HCT116 (cell line): ENCODE data around the gene CYBRD1. TPM values are rescaled to one million over a fixed set of nuclear protein-coding genes. Genes with fewer than 3 reads are reported as not detected.

Source experiments
- ATAC-seq: fragments of 200-7000 bp; cut with Tn5 transposase; 2 replicates; pipeline ENCODE4 v1.9.1; 2020; ENCODE audit warnings: mild to moderate bottlenecking, moderate library complexity
- BruUV-seq: library from RNA; stranded (reverse); fragments of 400-500 nt; replicated peaks from 2 replicates; lab custom pipeline; 2021; lab: Mats Ljungman, UMichigan
- CTCF ChIA-PET: fragments of 300-600 bp; sonication (Branson Sonifier 250); formaldehyde crosslinking; loops from one replicate; lab custom pipeline; 2021; ENCODE audit warnings: antibody characterized with exemption; lab: Charles Lee
- POLR2A ChIA-PET: fragments of 300-600, 350-600 bp; sonication (Branson Sonifier 250); formaldehyde crosslinking; loops from one replicate; lab custom pipeline; 2021; ENCODE audit warnings: antibody characterized with exemption; lab: Charles Lee
- RAD21 ChIA-PET, 2 experiments: fragments of 300-600 bp; sonication (Branson Sonifier 250); formaldehyde crosslinking; loops; one replicate each; lab custom pipeline; 2023; ENCODE audit warnings: low total read pairs in 2 of 2; ENCODE audit not compliant: uncharacterized antibody in 2 of 2, unreplicated experiment in 2 of 2, low non-redundant PET in 1 of 2; lab: Charles Lee
- DNase-seq: peaks from one replicate; pipeline ENCODE4 v3.0.0-alpha.2; 2010; ENCODE audit warnings: low read depth, low spot score
- H2AFZ ChIP-seq: fragments of 200-600 bp; shearing (Covaris generic), sonication (generic); 2 replicates; pipeline ENCODE4 v1.6.1; 2017; ENCODE audit warnings: low read depth, mixed run types, mixed read lengths, antibody characterized with exemption, low read length; ENCODE audit not compliant: poor library complexity, severe bottlenecking
- H3K27ac ChIP-seq: 2 replicates; pipeline ENCODE4 v1.5.1; 2012; ENCODE audit warnings: low read depth, low read length
- H3K27me3 ChIP-seq: fragments of 200-600 bp; sonication (generic); 2 replicates; pipeline ENCODE4 v1.6.1; 2016; ENCODE audit warnings: mixed run types, low read length, mixed read lengths; ENCODE audit not compliant: insufficient read depth
- H3K36me3 ChIP-seq, 2 experiments: fragments of 200-500 bp in 1 of 2; fragments of 200-600 bp in 1 of 2; sonication (Bioruptor generic) in 1 of 2; sonication (generic) in 1 of 2; 2 replicates each; pipeline versions ENCODE4 v1.5.1 to v1.6.1; 2014 to 2016; ENCODE audit warnings: low read length in 2 of 2, inconsistent platforms in 1 of 2, mixed read lengths in 1 of 2, mixed run types in 1 of 2; ENCODE audit not compliant: insufficient read depth in 2 of 2, control insufficient read depth in 1 of 2
- H3K4me1 ChIP-seq, 2 experiments: fragments of 200-600 bp in 1 of 2; sonication (generic) in 1 of 2; 2 replicates each; pipeline versions ENCODE4 v1.5.1 to v1.6.1; 2012 to 2017; ENCODE audit warnings: low read length in 2 of 2, inconsistent platforms in 1 of 2, mild to moderate bottlenecking in 1 of 2, mixed read lengths in 1 of 2, mixed run types in 1 of 2, moderate library complexity in 1 of 2; ENCODE audit not compliant: insufficient read depth in 2 of 2, control insufficient read depth in 1 of 2
- H3K4me2 ChIP-seq: fragments of 200-600 bp; sonication (generic); 2 replicates; pipeline ENCODE4 v1.6.1; 2017; ENCODE audit warnings: mixed run types, low read length, mixed read lengths
- H3K4me3 ChIP-seq, 2 experiments: fragments of 200-600 bp in 1 of 2; sonication (generic) in 1 of 2; replicated peaks in 1 of 2; 2 replicates each; pipeline ENCODE4 v1.5.1; 2011 to 2016; ENCODE audit warnings: low read length in 2 of 2, control low read depth in 1 of 2, low read depth in 1 of 2, mild to moderate bottlenecking in 1 of 2, mixed read lengths in 1 of 2, mixed run types in 1 of 2
- H3K79me2 ChIP-seq: fragments of 200-600 bp; sonication (generic); 2 replicates; pipeline ENCODE4 v1.6.1; 2017; ENCODE audit warnings: mild to moderate bottlenecking, mixed run types, low read length, moderate library complexity, mixed read lengths; ENCODE audit not compliant: insufficient read depth
- H3K9ac ChIP-seq: fragments of 200-600 bp; sonication (generic); 2 replicates; pipeline ENCODE4 v1.6.1; 2016; ENCODE audit warnings: low read length, mixed read lengths
- H3K9me2 ChIP-seq: fragments of 200-600 bp; sonication (generic), shearing (Covaris generic); 2 replicates; pipeline ENCODE4 v1.6.1; 2017; ENCODE audit warnings: mixed run types, mild to moderate bottlenecking, moderate library complexity; ENCODE audit not compliant: insufficient read depth
- H3K9me3 ChIP-seq, 2 experiments: fragments of 200-500 bp in 1 of 2; fragments of 200-600 bp in 1 of 2; sonication (Bioruptor generic) in 1 of 2; sonication (generic) in 1 of 2; 2 replicates each; pipeline ENCODE4 v1.6.1; 2014 to 2017; ENCODE audit warnings: low read length in 2 of 2, mixed read lengths in 2 of 2, inconsistent platforms in 1 of 2, low read depth in 1 of 2, mild to moderate bottlenecking in 1 of 2, mixed run types in 1 of 2, moderate library complexity in 1 of 2; ENCODE audit not compliant: control insufficient read depth in 1 of 2, insufficient read depth in 1 of 2
- H4K20me1 ChIP-seq: fragments of 200-600 bp; sonication (generic), shearing (Covaris generic); 2 replicates; pipeline ENCODE4 v1.6.1; 2017; ENCODE audit warnings: mixed run types, mild to moderate bottlenecking, moderate library complexity; ENCODE audit not compliant: insufficient read depth
- ATF3 ChIP-seq: IDR thresholded peaks from 2 replicates; pipeline ENCODE4 v1.6.1; 2012
- CBX3 ChIP-seq: IDR thresholded peaks from 2 replicates; pipeline ENCODE4 v1.6.1; 2012; ENCODE audit warnings: low read depth
- EGR1 ChIP-seq: IDR thresholded peaks from 2 replicates; pipeline ENCODE4 v1.6.1; 2012; ENCODE audit warnings: low read depth
- ELF1 ChIP-seq: IDR thresholded peaks from 2 replicates; pipeline ENCODE4 v1.6.1; 2012; ENCODE audit warnings: low read depth, borderline replicate concordance
- EZH2 ChIP-seq: fragments of 200-600 bp; sonication (generic); IDR thresholded peaks from 2 replicates; pipeline ENCODE4 v1.6.1; 2017; ENCODE audit warnings: antibody characterized with exemption, mixed run types
- EZH2phosphoT487 ChIP-seq: fragments of 200-600 bp; IDR thresholded peaks from 2 replicates; pipeline ENCODE4 v1.6.1; 2018; ENCODE audit warnings: antibody characterized with exemption, borderline replicate concordance
- JUND ChIP-seq: IDR thresholded peaks from 2 replicates; pipeline ENCODE4 v1.6.1; 2012
- MAX ChIP-seq: IDR thresholded peaks from 2 replicates; pipeline ENCODE4 v1.6.1; 2012
- POLR2A ChIP-seq: IDR thresholded peaks from 2 replicates; pipeline ENCODE4 v1.7.0; 2011; ENCODE audit warnings: borderline replicate concordance; ENCODE audit not compliant: insufficient read depth, insufficient read length; ENCODE audit errors: extremely low read depth
- POLR2AphosphoS5 ChIP-seq: IDR thresholded peaks from 2 replicates; pipeline ENCODE4 v1.6.1; 2011; ENCODE audit warnings: mild to moderate bottlenecking, low read depth, low read length, moderate library complexity
- RAD21 ChIP-seq: IDR thresholded peaks from 2 replicates; pipeline ENCODE4 v1.6.1; 2012; ENCODE audit warnings: low read depth, mild to moderate bottlenecking
- REST ChIP-seq: IDR thresholded peaks from 2 replicates; pipeline ENCODE4 v1.6.1; 2012; ENCODE audit warnings: low read depth
- SP1 ChIP-seq: IDR thresholded peaks from 2 replicates; pipeline ENCODE4 v1.6.1; 2012; ENCODE audit warnings: low read depth
- SRF ChIP-seq: IDR thresholded peaks from 2 replicates; pipeline ENCODE4 v1.6.1; 2012; ENCODE audit warnings: low read depth
- TCF7L2 ChIP-seq: IDR thresholded peaks from 2 replicates; pipeline ENCODE4 v1.7.0; 2011; ENCODE audit warnings: borderline replicate concordance, inconsistent platforms; ENCODE audit not compliant: insufficient read depth, insufficient read length; ENCODE audit errors: extremely low read depth
- ZNF274 ChIP-seq: fragments of 200-500 bp; sonication (Bioruptor generic); IDR thresholded peaks from 2 replicates; pipeline ENCODE4 v1.6.1; 2014; ENCODE audit warnings: mild to moderate bottlenecking, low read depth, low read length, inconsistent platforms
- intact Hi-C: fragments of 100-400 bp; cut with micrococcal nuclease; formaldehyde crosslinking; loops from 2 replicates; pipeline ENCODE4 v1.10.0; 2022
- total RNA-seq: library from RNA; stranded (reverse); gene quantifications from one replicate; pipeline ENCODE4 v1.2.1, GENCODE V29; 2021; ENCODE audit not compliant: unreplicated experiment

CYBRD1 gene
- total RNA-seq, 1 experiment from 2014 or later, result 14.9 TPM

DNA sequence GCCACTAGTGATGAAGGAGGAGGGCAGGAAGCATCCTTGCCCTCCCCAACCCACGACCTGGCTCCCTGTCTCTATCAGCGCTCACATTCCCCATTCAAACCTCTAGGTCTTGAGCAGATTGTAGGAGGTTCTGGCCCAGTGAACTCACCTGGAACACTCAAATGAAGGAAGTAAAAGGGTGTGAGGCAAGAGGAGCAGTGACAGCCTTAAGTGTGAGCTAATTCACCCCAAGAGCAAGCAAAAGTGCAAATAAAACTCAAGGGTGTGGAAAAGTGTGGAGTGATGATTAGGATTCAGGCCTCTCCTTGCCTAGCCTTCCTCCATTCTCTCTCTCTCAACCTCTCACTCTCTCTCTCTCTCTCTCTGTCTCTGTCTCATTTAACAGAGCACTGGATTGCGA lies 41.0 kb downstream of the CYBRD1 start:
- CTCF ChIA-PET, result no interaction called here
- H3K9ac ChIP-seq, result no peak overlapping the region
- no peaks in the 10 kb centered on the region for H4K20me1 ChIP-seq
- no peak overlapping the region for H2AFZ ChIP-seq
- H3K4me3 ChIP-seq, result no peak overlapping the region
- BruUV-seq, result no TSS peak
- ATAC-seq (no peak), DNase-seq (no peak)
- no peak overlapping the region for H3K27ac ChIP-seq
- no peaks in the 10 kb centered on the region for H3K4me1 ChIP-seq
- no peaks in the 10 kb centered on the region for H3K27me3 ChIP-seq
- H3K36me3 ChIP-seq, result no peaks in the 10 kb centered on the region
- H3K4me2 ChIP-seq, result no peak overlapping the region
- POLR2A ChIA-PET, result no interaction called here
- intact Hi-C loops, result no loop called here
- no peak for TF ChIP-seq SRF
- TF ChIP-seq CBX3, result no peak
- TF ChIP-seq SP1, result no peak
- TF ChIP-seq ELF1, result no peak
- TF ChIP-seq EZH2phosphoT487, result no peak
- no peak for TF ChIP-seq RAD21
- no peak for TF ChIP-seq EZH2
- TF ChIP-seq POLR2AphosphoS5, result no peak
- TF ChIP-seq EGR1, result no peak
- TF ChIP-seq MAX, result no peak
- TF ChIP-seq POLR2A, result no peak
- no peaks in the 10 kb centered on the region for H3K9me3 ChIP-seq
- RAD21 ChIA-PET, result no interaction called here
- H3K9me2 ChIP-seq, result no peaks in the 10 kb centered on the region
- H3K79me2 ChIP-seq, result no peaks in the 10 kb centered on the region

- intact Hi-C loops, result no loop called here
- H3K9me2 ChIP-seq, result no peaks in the 10 kb centered on the region
- H3K9ac ChIP-seq, result no peak overlapping the region
- no peaks in the 10 kb centered on the region for H4K20me1 ChIP-seq
- DNase-seq (no peak), ATAC-seq (no peak)
- H3K9me3 ChIP-seq, result no peaks in the 10 kb centered on the region
- H3K4me2 ChIP-seq, result no peak overlapping the region
- TF ChIP-seq MAX, result no peak
- no peak for TF ChIP-seq EGR1
- TF ChIP-seq TCF7L2, result no peak
- no peak for TF ChIP-seq ZNF274
- TF ChIP-seq EZH2, result no peak
- no peak for TF ChIP-seq JUND
- TF ChIP-seq POLR2AphosphoS5, result no peak
- no peak for TF ChIP-seq SP1
- no peak for TF ChIP-seq EZH2phosphoT487
- TF ChIP-seq REST, result no peak
- no peak for TF ChIP-seq ATF3
- TF ChIP-seq CBX3, result no peak
- TF ChIP-seq POLR2A, result no peak
- H3K36me3 ChIP-seq, result no peaks in the 10 kb centered on the region
- H3K4me1 ChIP-seq, result no peaks in the 10 kb centered on the region
- ChIA-PET POLR2A (no interaction called here), RAD21 (no interaction called here), CTCF (no interaction called here)
- H3K4me3 ChIP-seq, result no peak overlapping the region
- no peaks in the 10 kb centered on the region for H3K27me3 ChIP-seq
- H3K27ac ChIP-seq, result no peak overlapping the region
- H2AFZ ChIP-seq, result no peak overlapping the region
- H3K79me2 ChIP-seq, result no peaks in the 10 kb centered on the region
- no TSS peak for BruUV-seq
Measured at GRCh38 chr2:171564463-171564862, 42.2 kb downstream of the CYBRD1 start.
